Measurements from ENCODE around the gene RPS21.

The RPS21 gene

GRCh38 chr20:62428002-62428372, 41.1 kb downstream of the RPS21 start:
- no peak for DNase-seq

GRCh38 chr20:62428396-62429295, 41.7 kb downstream of the RPS21 start:
- DNase-seq = no peak

GRCh38 chr20:62429455-62430310, 42.8 kb downstream of the RPS21 start:
- no peak for DNase-seq

- no peak for DNase-seq
Observed at GRCh38 chr20:62430311-62430853, 43.5 kb downstream of the RPS21 start.

GRCh38 chr20:62430866-62431447, 44.1 kb downstream of the RPS21 start:
- no peak for DNase-seq

- DNase-seq = no peak
Observed at GRCh38 chr20:62433658-62434497, 47.0 kb downstream of the RPS21 start.

- no peak for DNase-seq
Observed at GRCh38 chr20:62436692-62437091, 49.8 kb downstream of the RPS21 start.

GRCh38 chr20:62437496-62437895, 50.6 kb downstream of the RPS21 start:
- DNase-seq = no peak

- peak in 1 of 2 experiments; percentile 62 for DNase-seq
Observed at GRCh38 chr20:62437927-62438326, 51.0 kb downstream of the RPS21 start.

Data from NCI-H446 (cell line).